ENCODE measurements around the gene SLC35E4.
A peak's percentile ranks its signal among the peaks of the same experiment; 100 is the strongest.

Gene SLC35E4

GRCh38 chr22:30604723-30605122 is 30.9 kb upstream of the SLC35E4 start:
- TF ChIP-seq JUND (IDR thresholded peaks at IDR 0.05; ENCODE audit: low read depth) = no peak
- in situ Hi-C loops (cut with HindIII; ENCODE audit: low pct_unique_long_range_greater_than_20kb, low sequenced_read_pairs) = no loop called here
- DNase-seq (ENCODE audit: low read depth in 1 of 2, low spot score in 1 of 2) = no peak

DNA sequence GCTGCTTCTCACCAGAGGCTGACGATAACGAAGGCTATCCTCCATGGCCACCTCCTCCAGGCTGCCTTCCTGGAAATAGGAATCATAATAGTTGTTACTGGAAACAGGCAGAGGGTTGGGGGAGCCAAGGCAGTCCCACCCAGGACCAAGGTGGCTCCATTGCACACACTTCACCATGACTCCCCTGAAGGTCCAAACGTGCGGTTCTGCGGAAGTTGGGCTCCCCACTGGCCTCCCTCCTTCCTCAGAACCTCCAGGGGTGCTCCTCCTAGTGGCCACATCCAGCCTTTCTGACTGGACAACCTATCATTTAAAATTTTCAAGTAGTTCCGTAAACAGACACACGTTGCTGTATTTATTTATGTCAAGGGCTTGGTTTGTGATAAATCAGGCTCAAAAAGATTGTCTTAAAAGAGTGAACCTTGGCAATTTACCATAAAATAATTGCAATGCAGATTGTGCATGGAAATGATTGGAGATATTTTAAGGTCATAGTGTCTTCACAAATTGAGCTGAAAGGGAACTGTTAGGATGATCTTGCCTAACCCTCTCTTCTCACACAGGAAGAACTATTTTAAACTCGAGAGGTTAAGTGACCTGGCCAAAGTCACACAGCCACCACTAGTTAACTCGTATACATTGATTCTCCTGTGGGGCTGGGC is 30.0 kb upstream of the SLC35E4 start:
- TF ChIP-seq JUND (IDR thresholded peaks at IDR 0.05; ENCODE audit: low read depth) = no peak
- DNase-seq (ENCODE audit: low read depth in 1 of 2, low spot score in 1 of 2) = peak in 1 of 2 experiments; percentile 61
- in situ Hi-C loops (cut with HindIII; ENCODE audit: low pct_unique_long_range_greater_than_20kb, low sequenced_read_pairs) = no loop called here

DNA sequence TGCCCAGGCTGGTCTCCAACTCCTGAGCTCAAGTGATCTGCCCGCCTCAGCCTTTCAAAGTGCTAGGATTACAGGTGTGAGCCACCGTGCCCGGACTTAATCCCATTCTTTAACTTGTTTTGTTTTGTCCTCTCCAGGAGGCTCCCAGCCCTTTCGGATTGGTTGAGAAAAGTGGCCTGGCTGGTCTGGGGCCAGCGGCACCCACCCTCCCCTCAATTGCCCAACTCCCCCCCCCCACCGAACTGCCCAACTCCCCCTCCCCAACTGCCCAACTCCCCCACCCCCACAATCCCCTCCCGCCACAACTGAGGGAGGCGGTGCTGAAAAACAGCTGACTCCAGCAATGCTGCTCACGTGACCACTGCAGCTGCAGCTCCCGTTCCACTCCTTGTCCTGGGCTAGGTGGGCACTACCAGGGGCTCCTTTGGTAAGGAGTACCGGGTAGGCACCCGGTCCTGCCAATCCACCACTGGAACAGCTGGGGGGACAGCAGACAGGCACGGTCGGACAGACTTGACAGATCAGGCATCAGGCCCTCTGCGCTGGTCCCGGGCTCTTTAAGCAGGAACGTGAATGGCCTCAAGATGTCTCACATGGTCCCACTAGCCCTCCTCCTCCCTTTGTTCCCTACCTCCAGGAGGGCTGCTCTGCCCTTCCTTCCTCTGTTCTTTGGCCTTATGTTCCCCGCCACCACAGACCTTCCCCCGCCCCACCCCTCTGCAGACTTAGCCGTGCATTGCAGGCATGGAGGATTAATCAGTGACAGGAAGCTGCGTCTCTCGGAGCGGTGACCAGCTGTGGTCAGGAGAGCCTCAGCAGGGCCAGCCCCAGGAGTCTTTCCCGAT is 28.9 kb upstream of the SLC35E4 start, which contains the start of gene TCN2:
Gene TCN2 (plus strand): TSS at position 720 of the 845 bp plus-strand sequence. CDS start 158 bp downstream, outside the sequence.
- DNase-seq (ENCODE audit: low read depth in 1 of 2, low spot score in 1 of 2) = peak in 1 of 2 experiments; percentile 15
- TF ChIP-seq JUND (IDR thresholded peaks at IDR 0.05; ENCODE audit: low read depth) = no peak
- in situ Hi-C loops (cut with HindIII; ENCODE audit: low pct_unique_long_range_greater_than_20kb, low sequenced_read_pairs) = no loop called here

DNA sequence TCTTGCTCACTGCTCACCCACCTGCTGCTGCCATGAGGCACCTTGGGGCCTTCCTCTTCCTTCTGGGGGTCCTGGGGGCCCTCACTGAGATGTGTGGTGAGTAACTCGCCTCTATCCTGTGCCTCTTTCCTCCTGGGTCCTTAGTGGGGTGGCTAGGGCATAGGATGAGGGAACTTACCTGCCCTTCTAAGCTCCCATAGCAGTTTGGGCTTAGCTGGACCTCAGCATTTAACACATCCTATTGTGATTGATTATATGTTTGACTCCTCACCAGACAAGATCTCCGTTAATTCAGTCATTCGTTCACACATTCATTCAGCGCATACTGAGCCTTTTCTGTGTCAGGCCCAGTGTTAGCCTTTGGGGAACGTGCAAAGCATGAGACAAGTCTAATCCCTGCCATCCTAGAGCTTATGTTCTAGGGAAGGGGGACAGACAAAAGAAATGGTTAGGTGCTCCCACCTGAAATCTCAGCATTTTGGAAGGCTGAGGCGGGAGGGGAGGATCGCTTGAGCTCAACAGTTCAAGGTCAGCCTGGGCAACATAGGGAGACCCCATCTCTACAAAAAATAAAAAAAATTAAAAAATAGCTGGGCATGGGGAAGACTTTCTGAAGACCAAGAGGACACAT is 28.2 kb upstream of the SLC35E4 start:
- no peak for DNase-seq (ENCODE audit: low read depth in 1 of 2, low spot score in 1 of 2)
- TF ChIP-seq JUND (IDR thresholded peaks at IDR 0.05; ENCODE audit: low read depth) = no peak
- in situ Hi-C loops (cut with HindIII; ENCODE audit: low pct_unique_long_range_greater_than_20kb, low sequenced_read_pairs) = no loop called here

GRCh38 chr22:30607939-30608338 is 27.6 kb upstream of the SLC35E4 start:
- DNase-seq (ENCODE audit: low read depth in 1 of 2, low spot score in 1 of 2) = no peak
- no peak for TF ChIP-seq JUND (IDR thresholded peaks at IDR 0.05; ENCODE audit: low read depth)
- in situ Hi-C loops (cut with HindIII; ENCODE audit: low pct_unique_long_range_greater_than_20kb, low sequenced_read_pairs) = no loop called here

- no peak for TF ChIP-seq JUND (IDR thresholded peaks at IDR 0.05; ENCODE audit: low read depth)
- no peak for DNase-seq (ENCODE audit: low read depth in 1 of 2, low spot score in 1 of 2)
- in situ Hi-C loops (cut with HindIII; ENCODE audit: low pct_unique_long_range_greater_than_20kb, low sequenced_read_pairs) = no loop called here
Measured at GRCh38 chr22:30609260-30610185, 26.1 kb upstream of the SLC35E4 start.

DNA sequence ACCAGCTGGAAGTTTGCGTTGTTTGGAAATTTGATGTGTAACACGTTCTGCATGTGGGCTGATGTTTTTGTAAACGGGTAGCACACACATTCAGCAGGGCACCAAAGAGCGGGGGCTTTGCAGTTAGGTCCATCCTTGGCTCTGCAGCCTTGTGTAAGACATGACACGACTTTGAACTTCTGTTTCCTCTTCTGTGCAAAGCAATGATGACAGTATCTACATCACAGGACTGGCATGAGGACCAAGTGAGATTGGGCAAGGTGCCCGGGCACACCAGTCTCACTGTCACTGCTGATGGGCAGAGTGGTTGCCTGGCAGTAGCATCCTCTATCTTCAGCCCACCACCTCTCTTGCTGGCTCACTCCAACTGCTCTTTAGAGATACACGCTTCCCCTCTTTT is 25.3 kb upstream of the SLC35E4 start:
- in situ Hi-C loops (cut with HindIII; ENCODE audit: low pct_unique_long_range_greater_than_20kb, low sequenced_read_pairs) = no loop called here
- DNase-seq (ENCODE audit: low read depth in 1 of 2, low spot score in 1 of 2) = no peak

GRCh38 chr22:30611197-30611596 is 24.4 kb upstream of the SLC35E4 start:
- in situ Hi-C loops (cut with HindIII; ENCODE audit: low pct_unique_long_range_greater_than_20kb, low sequenced_read_pairs) = no loop called here
- no peak for DNase-seq (ENCODE audit: low read depth in 1 of 2, low spot score in 1 of 2)
- no peak for TF ChIP-seq JUND (IDR thresholded peaks at IDR 0.05; ENCODE audit: low read depth)

More for the DNA sequence above, 25.3 kb upstream of the SLC35E4 start:
- TF ChIP-seq JUND (IDR thresholded peaks at IDR 0.05; ENCODE audit: low read depth) = no peak

DNA sequence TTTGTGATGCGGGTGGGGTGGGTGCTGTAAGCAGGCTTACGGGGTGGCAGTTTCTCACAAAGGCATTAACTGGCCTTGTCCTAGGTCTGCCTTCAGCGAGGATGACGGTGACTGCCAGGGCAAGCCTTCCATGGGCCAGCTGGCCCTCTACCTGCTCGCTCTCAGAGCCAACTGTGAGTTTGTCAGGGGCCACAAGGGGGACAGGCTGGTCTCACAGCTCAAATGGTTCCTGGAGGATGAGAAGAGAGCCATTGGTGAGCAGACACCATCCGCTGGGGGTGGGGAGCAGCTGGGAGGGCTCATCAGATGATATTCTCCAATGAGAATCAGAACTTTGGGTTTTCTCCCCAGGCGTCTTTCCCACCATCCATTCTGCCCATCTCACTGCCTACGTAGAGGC is 22.8 kb upstream of the SLC35E4 start:
- no peak for DNase-seq (ENCODE audit: low read depth in 1 of 2, low spot score in 1 of 2)
- in situ Hi-C loops (cut with HindIII; ENCODE audit: low pct_unique_long_range_greater_than_20kb, low sequenced_read_pairs) = no loop called here
- TF ChIP-seq JUND (IDR thresholded peaks at IDR 0.05; ENCODE audit: low read depth) = no peak

DNA sequence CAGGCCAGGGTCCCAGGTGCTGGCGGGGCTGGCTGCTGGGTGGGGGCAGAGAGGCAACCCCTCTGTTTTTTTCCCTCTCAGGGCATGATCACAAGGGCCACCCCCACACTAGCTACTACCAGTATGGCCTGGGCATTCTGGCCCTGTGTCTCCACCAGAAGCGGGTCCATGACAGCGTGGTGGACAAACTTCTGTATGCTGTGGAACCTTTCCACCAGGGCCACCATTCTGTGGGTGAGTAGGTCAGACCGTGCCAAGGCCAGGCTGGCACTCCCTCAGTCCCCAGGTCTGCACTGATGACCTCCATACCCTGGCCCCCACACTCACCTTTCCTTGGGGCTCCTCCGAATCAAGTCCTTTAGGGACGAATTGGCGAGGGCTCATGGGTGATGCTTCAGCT is 21.3 kb upstream of the SLC35E4 start:
- in situ Hi-C loops (cut with HindIII; ENCODE audit: low pct_unique_long_range_greater_than_20kb, low sequenced_read_pairs) = no loop called here
- no peak for DNase-seq (ENCODE audit: low read depth in 1 of 2, low spot score in 1 of 2)
- no peak for TF ChIP-seq JUND (IDR thresholded peaks at IDR 0.05; ENCODE audit: low read depth)

DNA sequence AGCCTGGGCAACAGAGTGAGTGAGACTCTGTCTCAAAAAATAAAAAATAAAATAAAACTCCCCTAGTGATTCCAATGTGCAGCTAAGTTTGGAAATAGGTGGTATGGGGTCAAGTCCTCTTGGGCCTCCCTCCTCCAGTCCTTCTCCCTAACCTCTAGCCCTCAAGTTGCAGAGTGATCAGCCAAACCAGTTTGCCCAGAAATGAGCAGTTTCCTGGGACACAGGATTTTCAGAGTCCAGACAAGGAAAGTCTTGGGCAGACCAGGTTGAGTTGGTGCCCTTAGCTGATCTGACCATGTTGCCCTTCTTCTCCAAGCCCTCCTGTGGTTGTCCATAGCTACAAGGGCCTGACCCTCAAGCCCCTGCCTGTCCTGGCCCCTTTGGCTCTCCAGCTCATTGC is 20.7 kb upstream of the SLC35E4 start:
- TF ChIP-seq JUND (IDR thresholded peaks at IDR 0.05; ENCODE audit: low read depth) = no peak

DNA sequence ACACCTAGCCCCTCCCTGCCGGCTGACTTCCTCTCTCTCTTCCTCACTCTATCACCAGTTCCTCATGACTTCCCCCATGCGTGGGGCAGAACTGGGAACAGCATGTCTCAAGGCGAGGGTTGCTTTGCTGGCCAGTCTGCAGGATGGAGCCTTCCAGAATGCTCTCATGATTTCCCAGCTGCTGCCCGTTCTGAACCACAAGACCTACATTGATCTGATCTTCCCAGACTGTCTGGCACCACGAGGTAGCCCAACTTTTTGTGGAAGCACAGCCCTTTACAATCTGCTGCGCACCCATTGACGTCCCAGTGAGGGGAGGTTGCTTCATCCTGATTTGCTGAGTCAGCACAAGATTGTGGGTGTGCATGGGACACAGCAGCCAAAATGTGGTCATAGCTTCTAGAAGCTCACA is 20.0 kb upstream of the SLC35E4 start:
- no peak for DNase-seq (ENCODE audit: low read depth in 1 of 2, low spot score in 1 of 2)
- in situ Hi-C loops (cut with HindIII; ENCODE audit: low pct_unique_long_range_greater_than_20kb, low sequenced_read_pairs) = no loop called here
- TF ChIP-seq JUND (IDR thresholded peaks at IDR 0.05; ENCODE audit: low read depth) = no peak

More for the DNA sequence above, 20.7 kb upstream of the SLC35E4 start:
- DNase-seq (ENCODE audit: low read depth in 1 of 2, low spot score in 1 of 2) = peak in 1 of 2 experiments; percentile 61
- in situ Hi-C loops (cut with HindIII; ENCODE audit: low pct_unique_long_range_greater_than_20kb, low sequenced_read_pairs) = no loop called here
